ENCODE data around the gene KCNJ11.

The KCNJ11 gene

DNA sequence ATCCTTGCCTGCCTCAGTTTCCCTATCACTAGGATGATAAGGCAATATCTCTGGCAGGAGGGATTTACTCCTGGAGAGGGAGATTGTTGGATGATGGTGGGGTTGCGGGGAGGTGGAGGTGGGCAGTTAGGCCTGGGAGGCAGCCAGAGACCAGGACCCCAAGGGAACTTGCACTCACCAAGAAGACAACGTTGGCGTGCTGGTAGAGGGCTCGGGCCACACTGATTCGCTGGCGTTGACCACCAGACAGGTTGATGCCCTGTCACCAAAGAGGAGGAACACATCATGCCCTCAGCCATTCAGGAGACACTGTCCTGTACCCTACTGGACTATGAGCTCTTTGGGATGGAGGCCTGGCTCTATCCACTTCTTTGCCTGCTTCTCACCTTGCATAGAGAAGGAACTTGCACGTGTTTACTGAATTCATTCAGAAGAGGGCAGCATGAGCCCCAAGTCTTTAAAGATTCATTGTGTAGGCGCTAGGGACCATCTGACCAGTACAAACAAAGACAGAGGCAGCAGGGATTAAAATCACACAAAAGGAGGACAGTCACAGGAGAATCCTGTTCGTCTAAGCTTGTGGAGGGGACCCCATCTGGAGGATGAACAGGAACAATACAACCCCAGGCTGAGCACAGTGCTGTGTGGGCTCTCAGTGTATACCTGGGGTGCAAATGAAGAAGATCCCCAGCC lies 24.2 kb upstream of the KCNJ11 start:
- no peak for TF ChIP-seq POU2F2 (IDR thresholded peaks at IDR 0.05; ENCODE audit: low read depth, low read length)
- no peak for TF ChIP-seq SPI1 (IDR thresholded peaks at IDR 0.05; ENCODE audit: low read depth, low read length)
- TF ChIP-seq POLR2A (IDR thresholded peaks at IDR 0.05; ENCODE audit: low read depth, low read length) = no peak
- no peak for TF ChIP-seq PAX5 (IDR thresholded peaks at IDR 0.05; ENCODE audit: insufficient read depth, low read length, severe bottlenecking)
- TF ChIP-seq TAF1 (IDR thresholded peaks at IDR 0.05; ENCODE audit: low read depth, low read length) = no peak
- TF ChIP-seq POLR2AphosphoS5 (IDR thresholded peaks at IDR 0.05; ENCODE audit: low read depth, low read length) = no peak
- DNase-seq (ENCODE audit: insufficient read length, low spot score) (no peak), FAIRE-seq (no peak)

DNA sequence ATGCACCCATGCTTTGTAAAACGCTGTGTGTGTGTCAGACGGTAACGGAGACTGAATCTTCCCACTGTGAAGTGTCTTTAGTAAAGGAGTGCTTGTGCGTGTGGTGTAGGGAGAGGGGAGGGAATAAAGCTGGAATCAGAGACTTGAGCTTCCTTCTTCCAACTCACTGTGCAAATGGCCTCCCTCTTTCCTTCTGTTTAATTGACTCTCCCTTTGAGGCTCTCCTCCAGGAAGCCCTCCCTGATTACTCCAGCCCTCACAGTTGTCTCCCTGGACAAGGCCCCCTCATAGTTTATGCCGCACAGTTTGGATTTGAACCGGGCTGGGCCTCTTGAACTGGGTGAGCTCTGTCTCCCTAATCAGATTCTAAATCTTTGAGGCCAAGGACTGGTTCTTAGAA lies 23.0 kb upstream of the KCNJ11 start:
- TF ChIP-seq SPI1 (IDR thresholded peaks at IDR 0.05; ENCODE audit: low read depth, low read length) (no peak), TAF1 (IDR thresholded peaks at IDR 0.05; ENCODE audit: low read depth, low read length) (no peak), POLR2A (IDR thresholded peaks at IDR 0.05; ENCODE audit: low read depth, low read length) (no peak), POLR2AphosphoS5 (IDR thresholded peaks at IDR 0.05; ENCODE audit: low read depth, low read length) (no peak), PAX5 (IDR thresholded peaks at IDR 0.05; ENCODE audit: insufficient read depth, low read length, severe bottlenecking) (no peak), POU2F2 (IDR thresholded peaks at IDR 0.05; ENCODE audit: low read depth, low read length) (no peak)
- FAIRE-seq (no peak), DNase-seq (ENCODE audit: insufficient read length, low spot score) (no peak)

DNA sequence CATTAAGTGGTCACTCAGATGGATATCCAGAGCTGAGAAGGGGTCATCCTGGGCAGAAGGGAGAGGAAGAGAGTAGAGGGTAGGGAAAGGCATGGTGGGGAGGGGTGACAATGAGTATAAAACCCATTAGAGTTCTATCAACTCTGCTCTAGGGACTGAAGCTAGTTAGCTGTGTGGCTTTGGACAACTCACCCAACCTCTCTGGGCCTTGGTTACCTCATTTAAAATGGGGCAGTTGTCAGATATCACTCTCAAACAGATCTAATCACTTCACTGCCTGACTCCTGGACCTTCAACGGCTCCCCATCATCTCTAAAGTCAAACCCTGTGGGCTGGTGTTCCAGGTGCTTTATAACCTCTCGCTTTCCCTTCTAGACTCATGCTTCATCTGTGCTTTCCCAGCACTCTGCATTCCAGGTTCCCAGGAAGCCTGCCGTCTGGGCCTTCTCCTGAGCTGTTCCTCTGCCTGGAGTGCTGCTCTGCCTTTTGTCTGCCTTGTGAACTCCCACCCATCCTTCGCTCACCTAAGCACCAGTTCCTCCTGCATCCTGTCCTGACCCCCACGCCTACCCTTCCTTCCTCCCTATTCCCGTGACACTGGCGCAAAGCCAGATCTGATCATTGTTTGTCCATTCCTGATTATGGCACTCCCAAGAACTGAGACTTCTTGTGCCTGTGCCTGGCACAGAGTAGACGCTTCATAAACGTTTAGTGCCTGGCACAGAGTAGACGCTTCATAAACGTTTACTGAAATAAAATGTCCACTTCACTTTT lies 22.3 kb upstream of the KCNJ11 start:
- no peak for TF ChIP-seq TAF1 (IDR thresholded peaks at IDR 0.05; ENCODE audit: low read depth, low read length)
- TF ChIP-seq SPI1 (IDR thresholded peaks at IDR 0.05; ENCODE audit: low read depth, low read length) = no peak
- no peak for TF ChIP-seq PAX5 (IDR thresholded peaks at IDR 0.05; ENCODE audit: insufficient read depth, low read length, severe bottlenecking)
- TF ChIP-seq POU2F2 (IDR thresholded peaks at IDR 0.05; ENCODE audit: low read depth, low read length) = no peak
- no peak for TF ChIP-seq POLR2AphosphoS5 (IDR thresholded peaks at IDR 0.05; ENCODE audit: low read depth, low read length)
- no peak for TF ChIP-seq POLR2A (IDR thresholded peaks at IDR 0.05; ENCODE audit: low read depth, low read length)
- no peak for FAIRE-seq
- DNase-seq (ENCODE audit: insufficient read length, low spot score) = no peak

DNA sequence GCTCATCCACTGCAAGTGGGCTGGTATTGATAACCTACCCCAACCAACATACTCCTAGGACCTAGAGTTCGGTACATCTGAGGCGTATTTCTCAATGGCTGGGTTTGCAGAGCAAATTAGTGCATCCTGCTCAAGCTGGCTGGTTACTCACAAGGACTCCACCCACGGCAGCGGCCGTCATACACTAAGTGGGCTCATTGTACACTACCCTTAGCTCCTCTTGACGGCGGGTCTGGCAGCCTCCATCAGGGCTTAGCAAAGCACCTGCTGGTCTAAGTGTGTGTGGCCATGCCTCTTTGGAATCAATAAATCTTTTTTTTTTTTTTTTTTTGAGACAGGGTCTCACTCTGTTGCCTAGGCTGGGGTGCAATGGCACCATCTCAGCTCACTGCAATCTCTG lies 20.2 kb upstream of the KCNJ11 start:
- no peak for FAIRE-seq

DNA sequence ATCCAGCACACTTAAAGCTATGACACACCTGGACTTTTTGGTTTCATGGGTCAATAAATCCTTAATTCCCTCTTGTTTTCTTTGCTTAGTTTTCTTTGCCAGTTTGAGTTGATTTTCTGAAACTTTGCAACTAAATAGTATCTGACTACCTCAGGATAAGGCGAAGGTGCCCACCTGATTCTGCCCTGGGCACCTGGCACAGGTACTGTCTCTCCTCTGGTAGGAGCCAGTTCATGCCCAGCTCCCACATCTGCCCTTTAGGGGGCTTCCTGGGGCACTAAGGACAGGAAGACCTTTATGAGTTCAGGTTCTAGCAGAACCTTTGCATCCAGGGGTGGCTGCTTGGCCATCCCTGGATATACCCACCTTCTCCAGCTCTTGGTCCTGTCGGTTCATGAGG lies 19.6 kb upstream of the KCNJ11 start:
- FAIRE-seq (no peak), DNase-seq (ENCODE audit: insufficient read length, low spot score) (no peak)
- TF ChIP-seq SPI1 (IDR thresholded peaks at IDR 0.05; ENCODE audit: low read depth, low read length) = no peak
- TF ChIP-seq POLR2A (IDR thresholded peaks at IDR 0.05; ENCODE audit: low read depth, low read length) = no peak
- no peak for TF ChIP-seq PAX5 (IDR thresholded peaks at IDR 0.05; ENCODE audit: insufficient read depth, low read length, severe bottlenecking)

More for the DNA sequence above, 20.2 kb upstream of the KCNJ11 start:
- no peak for DNase-seq (ENCODE audit: insufficient read length, low spot score)
- TF ChIP-seq TAF1 (IDR thresholded peaks at IDR 0.05; ENCODE audit: low read depth, low read length) (no peak), POLR2AphosphoS5 (IDR thresholded peaks at IDR 0.05; ENCODE audit: low read depth, low read length) (no peak), POLR2A (IDR thresholded peaks at IDR 0.05; ENCODE audit: low read depth, low read length) (no peak), POU2F2 (IDR thresholded peaks at IDR 0.05; ENCODE audit: low read depth, low read length) (no peak), SPI1 (IDR thresholded peaks at IDR 0.05; ENCODE audit: low read depth, low read length) (no peak), PAX5 (IDR thresholded peaks at IDR 0.05; ENCODE audit: insufficient read depth, low read length, severe bottlenecking) (no peak)

DNA sequence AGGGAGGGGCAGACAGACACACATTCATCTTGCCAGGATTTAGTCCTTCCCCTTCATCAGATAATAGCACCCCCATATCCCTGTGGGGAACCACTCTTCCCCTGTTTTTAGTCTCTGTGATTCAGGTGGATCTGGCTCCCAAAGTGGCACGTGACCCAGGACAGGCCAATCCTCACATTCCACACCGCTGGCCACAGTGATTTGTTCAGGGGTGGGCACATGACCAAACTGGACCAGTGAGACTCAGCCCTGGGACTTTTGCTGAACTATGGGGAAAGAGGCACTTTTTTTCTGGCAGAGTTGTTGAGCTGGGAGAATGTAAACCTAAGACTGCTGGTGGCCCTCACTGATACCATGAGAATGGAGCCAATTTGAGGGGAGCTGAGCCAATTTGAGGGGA lies 19.1 kb upstream of the KCNJ11 start:
- TF ChIP-seq POU2F2 (IDR thresholded peaks at IDR 0.05; ENCODE audit: low read depth, low read length) (no peak), TAF1 (IDR thresholded peaks at IDR 0.05; ENCODE audit: low read depth, low read length) (no peak), SPI1 (IDR thresholded peaks at IDR 0.05; ENCODE audit: low read depth, low read length) (no peak)
- FAIRE-seq = no peak

DNA sequence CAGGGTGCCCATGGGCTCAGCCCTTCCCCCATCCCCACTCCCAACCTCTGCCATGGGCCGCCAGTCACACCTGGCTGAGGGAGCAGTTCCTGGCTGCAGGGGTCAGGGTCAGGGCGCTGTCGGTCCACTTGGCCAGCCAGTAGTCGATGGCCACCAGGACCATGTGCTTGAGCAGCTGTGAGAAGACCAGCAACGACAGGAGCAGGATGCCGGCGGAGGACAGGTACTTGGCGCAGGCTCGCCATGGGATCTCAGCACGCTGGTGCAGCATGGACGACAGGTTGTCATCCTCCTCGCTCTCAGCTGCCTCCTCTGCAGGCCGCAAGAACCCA lies 18.3 kb upstream of the KCNJ11 start:
- FAIRE-seq = no peak

More for the DNA sequence above, 19.1 kb upstream of the KCNJ11 start:
- no peak for DNase-seq (ENCODE audit: insufficient read length, low spot score)

DNA sequence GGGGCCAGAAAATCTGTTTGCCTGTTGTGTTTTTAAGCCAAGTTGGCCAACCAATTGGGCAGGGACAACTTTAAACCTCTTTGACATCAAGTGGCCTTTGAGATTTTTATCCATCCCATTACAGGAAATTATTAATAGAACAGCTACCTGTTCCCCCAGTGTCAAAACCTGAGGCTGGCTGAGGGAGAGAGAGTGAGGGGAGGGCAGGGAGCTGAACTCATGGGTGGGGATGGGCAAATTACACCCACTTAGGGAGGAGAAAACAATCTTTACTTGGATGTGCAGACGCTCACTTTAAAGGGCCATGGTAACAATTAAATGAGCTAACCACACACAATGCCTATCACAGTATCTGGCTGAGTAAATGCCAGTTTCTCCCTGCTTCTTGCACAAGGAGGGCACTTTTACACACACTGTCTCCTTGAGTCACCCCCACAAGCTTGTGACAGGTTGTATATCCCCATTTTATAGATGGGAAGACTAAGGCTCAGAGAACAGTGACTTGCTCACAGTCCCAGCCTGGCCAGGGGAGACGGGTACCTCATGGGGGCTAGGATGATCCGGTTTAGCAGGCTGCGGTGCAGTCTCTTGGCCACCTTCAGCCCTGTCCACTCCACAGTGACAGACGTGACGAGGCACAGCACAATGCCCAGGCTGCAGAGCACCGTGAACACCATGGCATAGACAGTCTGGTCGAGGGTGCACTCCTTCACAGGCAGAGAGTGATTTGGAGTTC lies 17.8 kb upstream of the KCNJ11 start:
- FAIRE-seq (no peak), DNase-seq (ENCODE audit: insufficient read length, low spot score) (no peak)

More for the DNA sequence above, 18.3 kb upstream of the KCNJ11 start:
- no peak for DNase-seq (ENCODE audit: insufficient read length, low spot score)
- no peak for TF ChIP-seq PAX5 (IDR thresholded peaks at IDR 0.05; ENCODE audit: insufficient read depth, low read length, severe bottlenecking)

DNA sequence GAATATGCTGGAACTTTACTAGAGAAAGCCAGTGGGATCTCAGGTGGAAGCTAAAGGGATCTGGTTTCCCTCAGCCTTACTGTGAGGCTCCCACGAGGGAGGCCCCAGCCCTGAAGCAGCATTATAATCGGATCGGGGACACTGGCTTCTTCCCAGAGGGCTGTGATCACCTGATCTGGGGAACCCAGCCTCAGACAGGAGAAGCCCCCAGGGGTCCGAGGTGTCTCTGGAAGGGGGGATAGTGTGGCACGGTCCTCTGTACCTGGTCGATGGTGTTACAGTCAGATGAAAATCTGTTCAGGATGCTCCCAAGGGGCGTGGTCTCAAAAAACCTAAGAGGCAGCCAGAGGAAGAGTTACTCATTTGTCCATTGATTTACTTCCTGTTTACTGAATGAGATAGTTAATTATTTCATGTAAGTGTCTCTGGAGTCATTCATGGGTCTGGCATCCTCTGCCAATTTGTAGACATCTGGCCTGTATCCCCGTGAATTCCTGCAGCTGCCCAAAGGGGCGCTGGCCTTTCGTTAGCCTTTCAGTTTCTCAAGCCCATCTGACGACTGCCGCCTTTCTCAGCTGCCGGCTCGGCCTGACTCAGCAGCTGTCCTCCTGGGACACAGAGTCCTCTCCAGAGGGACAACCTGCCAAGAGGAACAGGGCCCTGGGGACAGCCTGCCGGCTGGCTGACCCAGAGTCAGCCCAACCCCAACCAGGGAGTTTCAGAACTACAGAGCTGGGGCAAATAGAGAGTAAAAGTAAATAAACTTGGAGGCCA lies 17.0 kb upstream of the KCNJ11 start:
- no peak for FAIRE-seq
- no peak for DNase-seq (ENCODE audit: insufficient read length, low spot score)
- TF ChIP-seq TAF1 (IDR thresholded peaks at IDR 0.05; ENCODE audit: low read depth, low read length) = no peak
- no peak for TF ChIP-seq POU2F2 (IDR thresholded peaks at IDR 0.05; ENCODE audit: low read depth, low read length)
- no peak for TF ChIP-seq POLR2A (IDR thresholded peaks at IDR 0.05; ENCODE audit: low read depth, low read length)
- no peak for TF ChIP-seq SPI1 (IDR thresholded peaks at IDR 0.05; ENCODE audit: low read depth, low read length)
- TF ChIP-seq PAX5 (IDR thresholded peaks at IDR 0.05; ENCODE audit: insufficient read depth, low read length, severe bottlenecking) = no peak
- TF ChIP-seq POLR2AphosphoS5 (IDR thresholded peaks at IDR 0.05; ENCODE audit: low read depth, low read length) = no peak

More for the DNA sequence above, 17.8 kb upstream of the KCNJ11 start:
- no peak for TF ChIP-seq TAF1 (IDR thresholded peaks at IDR 0.05; ENCODE audit: low read depth, low read length)
- TF ChIP-seq POLR2A (IDR thresholded peaks at IDR 0.05; ENCODE audit: low read depth, low read length) = no peak
- TF ChIP-seq POLR2AphosphoS5 (IDR thresholded peaks at IDR 0.05; ENCODE audit: low read depth, low read length) = no peak
- TF ChIP-seq POU2F2 (IDR thresholded peaks at IDR 0.05; ENCODE audit: low read depth, low read length) = no peak
- no peak for TF ChIP-seq SPI1 (IDR thresholded peaks at IDR 0.05; ENCODE audit: low read depth, low read length)
- TF ChIP-seq PAX5 (IDR thresholded peaks at IDR 0.05; ENCODE audit: insufficient read depth, low read length, severe bottlenecking) = no peak
